HepG2 (cell line): ENCODE measurements around the gene CHST3. TPM values are rescaled to one million over a fixed set of nuclear protein-coding genes. Genes with fewer than 3 reads are reported as not detected.

Experiments
- ATF7-NPFF ChIP-seq: sonication (generic); formaldehyde crosslinking; IDR thresholded peaks from 2 replicates; pipeline ENCODE4 v1.8.1; 2023; ENCODE audit warnings: mild to moderate bottlenecking, low read depth, missing genetic modification reagents, moderate library complexity
- DRAP1 ChIP-seq: IDR thresholded peaks from 2 replicates; pipeline ENCODE4 v1.6.1; 2016; ENCODE audit warnings: missing genetic modification reagents, missing compliant biosample characterization
- EP300 ChIP-seq, 3 experiments: sonication (generic) in 1 of 3; formaldehyde crosslinking in 1 of 3; IDR thresholded peaks; 2 replicates each; pipeline versions ENCODE4 v1.5.1 to v1.6.1; 2011 to 2020; ENCODE audit warnings: low read depth in 2 of 3, low read length in 2 of 3, borderline replicate concordance in 1 of 3, improper control_type of control experiment in 1 of 3, mild to moderate bottlenecking in 1 of 3, missing genetic modification reagents in 1 of 3, moderate library complexity in 1 of 3
- HDAC1 ChIP-seq: sonication (generic); formaldehyde crosslinking; IDR thresholded peaks from 2 replicates; pipeline ENCODE4 v1.5.1; 2020; ENCODE audit warnings: mild to moderate bottlenecking, missing genetic modification reagents
- POGZ ChIP-seq: sonication (generic); formaldehyde crosslinking; IDR thresholded peaks from 2 replicates; pipeline ENCODE4 v1.4.0; 2020; ENCODE audit warnings: mild to moderate bottlenecking, missing genetic modification reagents
- RNF219 ChIP-seq: sonication (generic); formaldehyde crosslinking; IDR thresholded peaks from 2 replicates; pipeline ENCODE4 v1.5.0; 2020; ENCODE audit warnings: mild to moderate bottlenecking, missing genetic modification reagents
- SMARCE1 ChIP-seq: fragments of 450-650 bp; IDR thresholded peaks from 2 replicates; pipeline ENCODE4 v1.6.1; 2017; ENCODE audit warnings: borderline replicate concordance
- THAP11 ChIP-seq: IDR thresholded peaks from 2 replicates; pipeline ENCODE4 v1.6.1; 2016; ENCODE audit warnings: missing biosample characterization, missing genetic modification reagents
- ZNF407 ChIP-seq: sonication (generic); formaldehyde crosslinking; IDR thresholded peaks from one replicate; pipeline ENCODE4 v1.5.1; 2020; ENCODE audit warnings: mild to moderate bottlenecking, missing genetic modification reagents; ENCODE audit errors: not compliant biosample characterization
- ZNF558 ChIP-seq: sonication (generic); formaldehyde crosslinking; IDR thresholded peaks from 2 replicates; pipeline ENCODE4 v1.9.0; 2022; ENCODE audit warnings: mild to moderate bottlenecking, missing genetic modification reagents, borderline replicate concordance
- ZNF672 ChIP-seq: sonication (generic); formaldehyde crosslinking; IDR thresholded peaks from 2 replicates; pipeline ENCODE4 v1.8.1; 2022; ENCODE audit warnings: missing genetic modification reagents
- ZNF800 ChIP-seq: sonication (generic); formaldehyde crosslinking; IDR thresholded peaks from 2 replicates; pipeline ENCODE4 v1.4.0; 2020; ENCODE audit warnings: missing genetic modification reagents
- polyA plus RNA-seq, 8 experiments: library from polyadenylated mRNA; depleted of rRNA in 3 of 8; stranded (reverse) in 7 of 8; unstranded in 1 of 8; fragments of >200 nt; fragmentation: Illumina TruSeq in 4 of 8; extraction: Trizol in 4 of 8; gene quantifications; 2 replicates each; pipeline versions ENCODE4 v1.2.1 to v1.2.3, GENCODE V29; 2011 to 2016; ENCODE audit warnings: low read depth in 4 of 8, missing spikeins in 1 of 8, mixed read lengths in 1 of 8; ENCODE audit not compliant: insufficient read depth in 1 of 8
- total RNA-seq, 5 experiments: library from RNA; depleted of rRNA; stranded (reverse); fragments of >200 nt; fragmentation: Illumina TruSeq; extraction: Trizol; gene quantifications; 2 replicates each; pipeline ENCODE4 v1.2.3, GENCODE V29; 2016; ENCODE audit warnings: low read depth in 1 of 5

The CHST3 gene
- total and polyA plus RNA-seq, 2 of the 13 experiments (the other 11 are each of a cell fraction or from before 2014, with no cell fraction given): 7.2 to 18.7 TPM

GRCh38 chr10:72056932-72057751 lies 92.9 kb downstream of the CHST3 start (continued):
- no peak for TF ChIP-seq RNF219 (CRISPR knock-in tag)
- 0 out of 2 replicates have a peak, but pooled peaks have one; percentile 21 for TF ChIP-seq THAP11
- peak; percentile 47; the same call in 1 of the 2 replicates for TF ChIP-seq DRAP1 (CRISPR knock-in tag)
- TF ChIP-seq ATF7-NPFF (CRISPR knock-in tag): peak; percentile 63
- TF ChIP-seq HDAC1 (CRISPR knock-in tag): peak; percentile 53
- no peak for TF ChIP-seq ZNF558 (CRISPR knock-in tag)
- no peak for TF ChIP-seq SMARCE1
- TF ChIP-seq POGZ (CRISPR knock-in tag): no peak
- 0 out of 2 replicates have a peak, but pooled peaks have one; percentile 43 for TF ChIP-seq ZNF800 (CRISPR knock-in tag)
- no peak for TF ChIP-seq ZNF672
- no peak for TF ChIP-seq ZNF407 (CRISPR knock-in tag)
- TF ChIP-seq EP300 (IDR thresholded peaks at IDR 0.05; ENCODE audit: low read depth in 2 of 2, low read length in 2 of 2): peak; percentile 37 to 63; a peak in 1 of 4 replicates
- peak; percentile 58; the same call in 1 of the 2 replicates for TF ChIP-seq EP300 (CRISPR knock-in tag; IDR thresholded peaks at IDR 0.05; ENCODE audit: borderline replicate concordance)
